Vagina (tissue), 2 donors: ENCODE data around the gene POU6F2. TPM values are rescaled to one million over a fixed set of nuclear protein-coding genes. Genes with fewer than 3 reads are reported as not detected.

ENCODE experiments used
- DNase-seq, 2 donors: peaks; one replicate each; pipeline ENCODE4 v3.0.0-alpha.2; 2017; ENCODE audit errors: extremely low spot score in 2 of 2
- H3K27ac ChIP-seq: fragments of 200-600 bp; sonication (generic); one replicate; pipeline ENCODE4 v1.5.1; 2019
- H3K27me3 ChIP-seq: fragments of 200-600 bp; sonication (generic); one replicate; pipeline ENCODE4 v1.5.1; 2019
- H3K36me3 ChIP-seq, 2 donors: fragments of 200-600 bp; sonication (generic); one replicate each; pipeline ENCODE4 v1.5.1; 2017 to 2019
- H3K4me1 ChIP-seq: fragments of 200-600 bp; sonication (generic); one replicate; pipeline ENCODE4 v1.5.1; 2019
- H3K4me3 ChIP-seq, 2 donors: fragments of 200-600 bp; sonication (generic); 1 replicate in 1 of 2; 2 replicates in 1 of 2; pipeline ENCODE4 v1.5.1; 2016 to 2019
- H3K9me3 ChIP-seq: fragments of 200-600 bp; sonication (generic); one replicate; pipeline ENCODE4 v1.5.1; 2019
- CTCF ChIP-seq, 3 experiments: fragments of 450-650 bp in 2 of 3; fragments of 200-600 bp in 1 of 3; sonication (generic) in 1 of 3; IDR thresholded peaks; one replicate each; pipeline ENCODE4 v1.5.1; 2017 to 2019; ENCODE audit warnings: antibody characterized with exemption in 3 of 3, mild to moderate bottlenecking in 2 of 3, moderate library complexity in 2 of 3
- POLR2A ChIP-seq, 2 donors: fragments of 450-650 bp; IDR thresholded peaks; one replicate each; pipeline ENCODE4 v1.6.1; 2017; ENCODE audit warnings: antibody characterized with exemption in 2 of 2, mild to moderate bottlenecking in 2 of 2, moderate library complexity in 2 of 2
- POLR2AphosphoS5 ChIP-seq, 2 donors: sonication (generic); formaldehyde crosslinking; IDR thresholded peaks; one replicate each; pipeline ENCODE4 v1.9.0; 2017; ENCODE audit warnings: antibody characterized with exemption in 2 of 2, mild to moderate bottlenecking in 2 of 2, low read depth in 1 of 2; ENCODE audit not compliant: insufficient read depth in 1 of 2
- intact Hi-C: fragments of 100-400 bp; cut with DNase I; formaldehyde crosslinking; loops from one replicate; pipeline ENCODE4 v1.15.1; 2023
- total RNA-seq: library from RNA; depleted of rRNA; stranded (reverse); fragments of >200 nt; gene quantifications from one replicate; pipeline ENCODE4 v1.2.3, GENCODE V29; 2016

POU6F2 gene
- total RNA-seq, 1 donor from 2014 or later: not detected

- Histone ChIP-seq H3K4me3 (no peak overlapping the region), H3K27me3 (no peaks in the 10 kb centered on the region), H3K36me3 (no peaks in the 10 kb centered on the region), H3K27ac (no peak overlapping the region), H3K4me1 (no peaks in the 10 kb centered on the region), H3K9me3 (no peaks in the 10 kb centered on the region)
- no peak for DNase-seq
- TF ChIP-seq CTCF (IDR thresholded peaks at IDR 0.05) (no peak), POLR2AphosphoS5 (IDR thresholded peaks at IDR 0.05; ENCODE audit: insufficient read depth in 1 of 2, low read depth in 1 of 2) (no peak), POLR2A (IDR thresholded peaks at IDR 0.05) (no peak)
- intact Hi-C loops: no loop called here
Measured at GRCh38 chr7:39144420-39144819, 166.7 kb downstream of the POU6F2 start.

- Histone ChIP-seq H3K27me3 (no peaks in the 10 kb centered on the region), H3K4me1 (no peaks in the 10 kb centered on the region), H3K27ac (no peak overlapping the region), H3K9me3 (no peaks in the 10 kb centered on the region), H3K36me3 (no peaks in the 10 kb centered on the region), H3K4me3 (no peak overlapping the region)
- intact Hi-C loops: no loop called here
- TF ChIP-seq POLR2A (IDR thresholded peaks at IDR 0.05) (no peak), CTCF (IDR thresholded peaks at IDR 0.05) (no peak), POLR2AphosphoS5 (IDR thresholded peaks at IDR 0.05; ENCODE audit: insufficient read depth in 1 of 2, low read depth in 1 of 2) (no peak)
- no peak for DNase-seq
Measured at GRCh38 chr7:39145283-39145682, 167.6 kb downstream of the POU6F2 start.

GRCh38 chr7:39145935-39146334, 168.2 kb downstream of the POU6F2 start:
- H3K4me3 ChIP-seq: no peak overlapping the region
- H3K4me1 ChIP-seq: no peaks in the 10 kb centered on the region
- no peak overlapping the region for H3K27ac ChIP-seq
- H3K36me3 ChIP-seq: no peaks in the 10 kb centered on the region
- no peaks in the 10 kb centered on the region for H3K9me3 ChIP-seq
- no peak for DNase-seq
- intact Hi-C loops: loop anchor here (2.0 kb wide), 1 partner anchor 253 kb away; no protein-coding TSS in a partner anchor
- no peaks in the 10 kb centered on the region for H3K27me3 ChIP-seq
- TF ChIP-seq POLR2AphosphoS5 (IDR thresholded peaks at IDR 0.05; ENCODE audit: insufficient read depth in 1 of 2, low read depth in 1 of 2) (no peak), POLR2A (IDR thresholded peaks at IDR 0.05) (no peak), CTCF (IDR thresholded peaks at IDR 0.05) (no peak)

GRCh38 chr7:39152701-39153100, 175.0 kb downstream of the POU6F2 start:
- H3K27ac ChIP-seq: no peak overlapping the region
- TF ChIP-seq POLR2AphosphoS5 (IDR thresholded peaks at IDR 0.05; ENCODE audit: insufficient read depth in 1 of 2, low read depth in 1 of 2) (no peak), POLR2A (IDR thresholded peaks at IDR 0.05) (no peak), CTCF (IDR thresholded peaks at IDR 0.05) (no peak)
- H3K4me1 ChIP-seq: no peaks in the 10 kb centered on the region
- H3K9me3 ChIP-seq: no peaks in the 10 kb centered on the region
- DNase-seq: no peak
- H3K36me3 ChIP-seq: no peaks in the 10 kb centered on the region
- H3K4me3 ChIP-seq: no peak overlapping the region
- intact Hi-C loops: no loop called here
- H3K27me3 ChIP-seq: no peaks in the 10 kb centered on the region

GRCh38 chr7:39153113-39153512, 175.4 kb downstream of the POU6F2 start:
- Histone ChIP-seq H3K27me3 (no peaks in the 10 kb centered on the region), H3K4me1 (no peaks in the 10 kb centered on the region), H3K27ac (no peak overlapping the region), H3K4me3 (no peak overlapping the region), H3K9me3 (no peaks in the 10 kb centered on the region), H3K36me3 (no peaks in the 10 kb centered on the region)
- TF ChIP-seq POLR2AphosphoS5 (IDR thresholded peaks at IDR 0.05; ENCODE audit: insufficient read depth in 1 of 2, low read depth in 1 of 2): no peak
- no peak for TF ChIP-seq CTCF (IDR thresholded peaks at IDR 0.05)
- no peak for TF ChIP-seq POLR2A (IDR thresholded peaks at IDR 0.05)
- DNase-seq: no peak
- intact Hi-C loops: no loop called here
